ENCODE results near the gene RASSF8. TPM values are rescaled to one million over a fixed set of nuclear protein-coding genes. Genes with fewer than 3 reads are reported as not detected.

Gene RASSF8
- total RNA-seq, 1 donor from 2014 or later: 50.5 TPM

- no peaks in the 10 kb centered on the region for H3K27me3 Mint-ChIP-seq (ENCODE audit: low read depth)
- DNase-seq (ENCODE audit: low read depth, low spot score): no peak
- no peaks in the 10 kb centered on the region for H3K9me3 Mint-ChIP-seq
- TF ChIP-seq, protein P1, sequence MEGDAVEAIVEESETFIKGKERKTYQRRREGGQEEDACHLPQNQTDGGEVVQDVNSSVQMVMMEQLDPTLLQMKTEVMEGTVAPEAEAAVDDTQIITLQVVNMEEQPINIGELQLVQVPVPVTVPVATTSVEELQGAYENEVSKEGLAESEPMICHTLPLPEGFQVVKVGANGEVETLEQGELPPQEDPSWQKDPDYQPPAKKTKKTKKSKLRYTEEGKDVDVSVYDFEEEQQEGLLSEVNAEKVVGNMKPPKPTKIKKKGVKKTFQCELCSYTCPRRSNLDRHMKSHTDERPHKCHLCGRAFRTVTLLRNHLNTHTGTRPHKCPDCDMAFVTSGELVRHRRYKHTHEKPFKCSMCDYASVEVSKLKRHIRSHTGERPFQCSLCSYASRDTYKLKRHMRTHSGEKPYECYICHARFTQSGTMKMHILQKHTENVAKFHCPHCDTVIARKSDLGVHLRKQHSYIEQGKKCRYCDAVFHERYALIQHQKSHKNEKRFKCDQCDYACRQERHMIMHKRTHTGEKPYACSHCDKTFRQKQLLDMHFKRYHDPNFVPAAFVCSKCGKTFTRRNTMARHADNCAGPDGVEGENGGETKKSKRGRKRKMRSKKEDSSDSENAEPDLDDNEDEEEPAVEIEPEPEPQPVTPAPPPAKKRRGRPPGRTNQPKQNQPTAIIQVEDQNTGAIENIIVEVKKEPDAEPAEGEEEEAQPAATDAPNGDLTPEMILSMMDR (conservative IDR thresholded peaks at IDR 0.05): no peak
- peaks cover 25% of the 10 kb centered on the region for H3K4me1 Mint-ChIP-seq
- no peaks in the 10 kb centered on the region for H3K36me3 Mint-ChIP-seq (ENCODE audit: low read depth)
- H3K27ac Mint-ChIP-seq (ENCODE audit: unreplicated experiment): no peak overlapping the region
- H3K4me3 Mint-ChIP-seq: no peak overlapping the region
Measured at GRCh38 chr12:26042645-26043044, 84.2 kb downstream of the RASSF8 start.

DNA sequence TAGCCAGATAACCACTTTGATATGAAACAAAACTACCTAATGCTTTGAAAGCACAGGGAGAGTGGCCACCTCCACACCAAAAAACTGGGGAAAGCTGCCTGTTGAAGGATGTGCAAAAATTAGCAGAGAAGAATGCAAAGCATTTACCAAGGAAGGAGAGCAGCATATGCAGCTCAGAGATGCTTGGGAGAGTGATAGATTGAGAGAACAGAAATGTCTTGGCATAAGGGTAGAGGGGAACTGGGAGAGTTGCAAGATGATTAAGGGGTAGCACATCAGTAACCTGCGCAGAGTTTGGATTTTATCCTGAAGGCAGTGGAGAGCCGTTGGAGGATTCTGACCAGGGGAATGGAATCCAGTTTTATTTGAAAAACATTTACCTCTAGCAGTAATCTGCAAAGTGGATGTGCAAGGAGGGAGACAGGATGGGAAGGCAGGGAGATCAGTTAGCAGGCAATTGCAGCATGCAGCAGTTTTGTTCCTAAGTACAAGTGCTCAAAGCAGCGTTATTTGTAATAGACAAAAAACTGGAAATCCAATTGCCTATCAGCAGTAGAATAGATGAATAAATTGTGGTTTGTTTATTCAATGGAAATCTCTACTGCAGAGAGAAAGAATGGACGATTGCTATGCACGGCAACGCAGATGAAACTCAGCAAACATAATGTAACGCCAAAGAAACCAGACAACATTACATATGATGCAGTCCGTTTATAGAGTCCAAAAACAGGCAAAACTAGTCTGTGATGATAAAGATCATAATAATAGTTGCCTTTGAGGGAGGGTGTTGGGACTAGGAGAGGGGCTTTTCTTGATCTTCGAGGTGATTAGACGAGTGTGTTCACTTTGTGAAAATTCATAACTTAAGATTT is 84.9 kb downstream of the RASSF8 start:
- no peaks in the 10 kb centered on the region for H3K36me3 Mint-ChIP-seq (ENCODE audit: low read depth)
- H3K4me1 Mint-ChIP-seq: peaks cover 20% of the 10 kb centered on the region
- H3K9me3 Mint-ChIP-seq: no peaks in the 10 kb centered on the region
- no peak overlapping the region for H3K4me3 Mint-ChIP-seq
- no peak overlapping the region for H3K27ac Mint-ChIP-seq (ENCODE audit: unreplicated experiment)
- no peaks in the 10 kb centered on the region for H3K27me3 Mint-ChIP-seq (ENCODE audit: low read depth)
- DNase-seq (ENCODE audit: low read depth, low spot score): no peak
- TF ChIP-seq, protein P1 (conservative IDR thresholded peaks at IDR 0.05): no peak

DNA sequence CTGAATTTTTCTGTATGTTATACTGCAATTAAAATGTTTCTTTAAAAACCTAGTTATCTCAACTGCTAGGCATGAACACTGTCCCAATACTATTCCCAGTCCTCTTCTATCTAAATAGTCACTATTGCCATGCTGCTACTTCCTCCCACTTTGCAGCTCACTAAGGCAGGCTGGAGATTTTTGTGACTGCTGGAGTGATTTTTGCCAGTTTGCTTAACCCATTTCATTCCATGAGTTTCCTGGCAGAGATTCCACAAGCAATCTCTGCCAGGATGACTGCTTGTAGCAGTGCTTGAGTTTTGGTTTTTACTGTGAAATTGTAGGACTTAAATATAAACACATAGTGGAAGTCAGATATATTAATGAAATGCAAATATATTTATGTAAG is 85.5 kb downstream of the RASSF8 start:
- TF ChIP-seq, protein P1 (conservative IDR thresholded peaks at IDR 0.05): no peak
- DNase-seq (ENCODE audit: low read depth, low spot score): no peak
- no peaks in the 10 kb centered on the region for H3K36me3 Mint-ChIP-seq (ENCODE audit: low read depth)
- peak overlapping the region; percentile 44 for H3K27ac Mint-ChIP-seq (ENCODE audit: unreplicated experiment)
- H3K4me1 Mint-ChIP-seq: peaks cover 19% of the 10 kb centered on the region
- no peaks in the 10 kb centered on the region for H3K27me3 Mint-ChIP-seq (ENCODE audit: low read depth)
- no peaks in the 10 kb centered on the region for H3K9me3 Mint-ChIP-seq
- no peak overlapping the region for H3K4me3 Mint-ChIP-seq

- H3K27me3 Mint-ChIP-seq (ENCODE audit: low read depth): no peaks in the 10 kb centered on the region
- H3K4me3 Mint-ChIP-seq: no peak overlapping the region
- no peaks in the 10 kb centered on the region for H3K9me3 Mint-ChIP-seq
- H3K36me3 Mint-ChIP-seq (ENCODE audit: low read depth): no peaks in the 10 kb centered on the region
- TF ChIP-seq, protein P1 (conservative IDR thresholded peaks at IDR 0.05): no peak
- no peak for DNase-seq (ENCODE audit: low read depth, low spot score)
- no peak overlapping the region for H3K27ac Mint-ChIP-seq (ENCODE audit: unreplicated experiment)
- peaks cover 16% of the 10 kb centered on the region for H3K4me1 Mint-ChIP-seq
Measured at GRCh38 chr12:26044592-26044991, 86.1 kb downstream of the RASSF8 start.

DNA sequence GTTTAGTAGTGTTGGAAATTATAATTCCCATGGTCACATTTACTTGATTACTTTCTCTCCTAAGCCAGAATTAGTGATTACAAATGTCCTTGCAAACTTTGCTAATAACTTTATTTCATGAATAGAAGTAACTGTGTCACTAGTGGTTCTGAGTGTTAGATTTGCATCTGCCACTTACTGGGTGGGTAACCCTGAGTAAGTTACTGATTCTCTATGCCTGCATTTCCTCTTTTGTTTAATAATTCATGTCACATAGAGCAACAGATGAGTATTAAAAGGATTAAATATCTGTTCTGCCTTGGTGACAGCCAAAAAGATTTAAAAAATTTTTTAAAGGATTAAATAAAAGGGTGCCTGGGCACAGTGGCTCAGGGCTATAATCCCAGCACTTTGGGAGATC is 87.7 kb downstream of the RASSF8 start:
- no peak overlapping the region for H3K4me3 Mint-ChIP-seq
- peaks cover 16% of the 10 kb centered on the region for H3K4me1 Mint-ChIP-seq
- no peaks in the 10 kb centered on the region for H3K36me3 Mint-ChIP-seq (ENCODE audit: low read depth)
- no peak for DNase-seq (ENCODE audit: low read depth, low spot score)
- H3K27ac Mint-ChIP-seq (ENCODE audit: unreplicated experiment): no peak overlapping the region
- no peaks in the 10 kb centered on the region for H3K9me3 Mint-ChIP-seq
- TF ChIP-seq, protein P1 (conservative IDR thresholded peaks at IDR 0.05): no peak
- no peaks in the 10 kb centered on the region for H3K27me3 Mint-ChIP-seq (ENCODE audit: low read depth)
